ENCODE measurements around the gene PGAM5.

PGAM5 gene

GRCh38 chr12:132710405-132711079 lies at the start of gene PGAM5:
Gene PGAM5 (plus strand): TSS chr12:132710842. CDS start chr12:132710877, 35 bp downstream.
- peak; percentile 94 for DNase-seq

GRCh38 chr12:132660996-132661395 lies 49.6 kb upstream of the PGAM5 start:
- DNase-seq, result no peak

- no peak for DNase-seq
These were observed 48.7 kb upstream of the PGAM5 start for GRCh38 chr12:132661972-132662371.

- DNase-seq, result peak; percentile 38
These were observed 47.5 kb upstream of the PGAM5 start for GRCh38 chr12:132662901-132663755.

GRCh38 chr12:132664206-132665148 lies 46.2 kb upstream of the PGAM5 start:
- no peak for DNase-seq

- DNase-seq, result no peak
These were observed 45.5 kb upstream of the PGAM5 start for GRCh38 chr12:132665149-132665491.

GRCh38 chr12:132665794-132666193 lies 44.8 kb upstream of the PGAM5 start:
- DNase-seq, result no peak

GRCh38 chr12:132668191-132669088 lies 42.2 kb upstream of the PGAM5 start:
- no peak for DNase-seq

GRCh38 chr12:132669166-132669879 lies 41.3 kb upstream of the PGAM5 start:
- no peak for DNase-seq

GRCh38 chr12:132672116-132672515 lies 38.5 kb upstream of the PGAM5 start:
- DNase-seq, result no peak

- DNase-seq, result no peak
These were observed 38.0 kb upstream of the PGAM5 start for GRCh38 chr12:132672678-132673077.

- DNase-seq, result no peak
These were observed 37.1 kb upstream of the PGAM5 start for GRCh38 chr12:132673288-132674179.

GRCh38 chr12:132674561-132674960 lies 36.1 kb upstream of the PGAM5 start:
- no peak for DNase-seq

- DNase-seq, result no peak
These were observed 34.7 kb upstream of the PGAM5 start for GRCh38 chr12:132675757-132676432.

- DNase-seq, result no peak
These were observed 33.1 kb upstream of the PGAM5 start for GRCh38 chr12:132677492-132677891.

- DNase-seq, result no peak
These were observed 25.2 kb upstream of the PGAM5 start for GRCh38 chr12:132685400-132685799.

GRCh38 chr12:132686825-132687210 lies 23.8 kb upstream of the PGAM5 start:
- no peak for DNase-seq

GRCh38 chr12:132687211-132688164 lies 23.2 kb upstream of the PGAM5 start, which contains the start of the genes POLE and PXMP2:
Gene POLE (minus strand): TSS chr12:132687342. CDS start chr12:132687315, 27 bp downstream.
Gene PXMP2 (plus strand): TSS chr12:132687587. CDS start chr12:132687671, 84 bp downstream.
- peak; percentile 99 for DNase-seq

Measured in hematopoietic multipotent progenitor cell treated with erythropoietin and hydrocortisone succinate and interleukin-3 and kit ligand, for 4 days (in vitro differentiated cells).